Activated T-helper 1 cell treated with anti-CD3 and anti-CD28 coated beads, Interleukin-12 subunit alpha, Interleukin-12 subunit beta, Interleukin-2, Interleukin-4 antibody, amounts not matched to agents 30 ng/mL and 10 ng/mL and 1 ng/mL, durations not matched to agents 14 hours and 24 hours and 36 hours (primary cell): ENCODE data around the gene TRIM66. TPM values are rescaled to one million over a fixed set of nuclear protein-coding genes. Genes with fewer than 3 reads are reported as not detected.

Source experiments
- DNase-seq: peaks from one replicate; pipeline ENCODE4 v3.0.0; 2021; ENCODE audit warnings: low spot score
- H3K27ac Mint-ChIP-seq: one replicate; pipeline ENCODE4 v1.8.0; 2021; ENCODE audit warnings: mild to moderate bottlenecking, mixed read lengths
- H3K27me3 Mint-ChIP-seq: one replicate; pipeline ENCODE4 v1.8.0; 2022; ENCODE audit warnings: mild to moderate bottlenecking, moderate library complexity, mixed read lengths; ENCODE audit not compliant: insufficient read depth
- H3K36me3 Mint-ChIP-seq: one replicate; pipeline ENCODE4 v1.8.0; 2021; ENCODE audit warnings: low read depth, mixed read lengths
- H3K4me1 Mint-ChIP-seq: one replicate; pipeline ENCODE4 v1.8.0; 2021; ENCODE audit warnings: low read depth, mixed read lengths
- H3K4me3 Mint-ChIP-seq: one replicate; pipeline ENCODE4 v1.8.0; 2021; ENCODE audit warnings: mild to moderate bottlenecking, moderate library complexity, mixed read lengths
- H3K9me3 Mint-ChIP-seq: one replicate; pipeline ENCODE4 v1.8.0; 2021; ENCODE audit warnings: mixed read lengths
- intact Hi-C: fragments of 100-400 bp; cut with micrococcal nuclease; formaldehyde crosslinking; loops from one replicate; pipeline ENCODE4 v1.15.1; 2024
- total RNA-seq: library from RNA; stranded (reverse); gene quantifications from 2 replicates; pipeline ENCODE4 v1.2.3, GENCODE V29; 2022

TRIM66 gene
- total RNA-seq, 1 donor from 2014 or later, result 14.2 TPM

DNA sequence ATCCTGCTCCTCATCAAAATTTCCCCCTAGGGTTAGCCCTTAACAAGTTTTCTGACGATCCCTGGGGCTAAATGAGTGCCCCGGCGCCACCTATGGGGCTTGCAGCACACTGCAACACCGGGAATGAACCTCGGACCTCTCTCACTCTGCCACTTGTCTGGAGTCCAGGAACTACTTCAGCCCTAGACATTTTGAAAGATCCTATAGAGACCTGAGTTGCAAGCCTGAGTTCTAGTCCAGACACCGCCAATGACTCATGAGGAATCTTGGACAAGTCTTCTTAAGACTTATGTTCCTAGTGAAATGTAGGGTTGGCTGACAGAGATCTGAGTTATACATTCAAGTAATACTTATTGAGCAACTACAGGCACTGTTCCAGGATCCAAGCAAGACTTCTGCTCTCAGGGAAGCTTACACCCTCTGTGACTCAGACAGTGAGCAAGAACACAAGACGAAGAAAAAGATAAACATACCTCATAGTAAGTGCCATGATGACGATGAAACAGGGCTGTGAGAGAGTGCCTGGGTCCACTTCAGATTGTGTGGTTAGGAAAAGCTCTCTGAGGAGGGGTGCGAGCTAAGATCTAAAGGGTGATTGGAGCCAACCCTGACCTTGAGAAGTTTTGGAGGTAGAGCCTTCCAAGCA lies 78.3 kb downstream of the TRIM66 start:
- H3K27ac Mint-ChIP-seq, result no peak overlapping the region
- no peaks in the 10 kb centered on the region for H3K9me3 Mint-ChIP-seq
- peaks cover 14% of the 10 kb centered on the region for H3K27me3 Mint-ChIP-seq
- no peaks in the 10 kb centered on the region for H3K4me1 Mint-ChIP-seq
- H3K36me3 Mint-ChIP-seq, result no peaks in the 10 kb centered on the region
- no peak overlapping the region for H3K4me3 Mint-ChIP-seq
- intact Hi-C loops, result loop anchor here (1.0 to 5.0 kb wide), 2 partner anchors 266 to 353 kb away; no protein-coding TSS in a partner anchor
- DNase-seq, result no peak

DNA sequence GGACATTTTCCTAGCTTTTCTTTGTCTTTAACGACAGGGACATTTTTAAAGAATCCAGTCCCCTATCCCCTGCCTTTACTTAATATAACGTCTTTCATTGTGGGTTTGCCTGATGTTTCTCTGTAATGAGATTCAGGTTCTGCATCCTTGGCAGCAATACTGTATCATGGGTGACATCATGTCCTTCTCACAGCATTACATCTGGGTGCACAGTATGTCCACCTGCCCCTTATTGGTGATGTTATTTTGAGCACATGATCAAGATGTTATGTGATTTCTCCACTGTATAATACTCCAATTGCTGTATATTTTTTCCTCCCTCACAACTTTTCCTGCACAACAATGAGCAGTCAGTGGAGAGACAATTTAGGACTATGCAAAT lies 78.8 kb downstream of the TRIM66 start:
- intact Hi-C loops, result loop anchor here (1.0 to 5.0 kb wide), 2 partner anchors 265 to 354 kb away; no protein-coding TSS in a partner anchor
- no peaks in the 10 kb centered on the region for H3K4me1 Mint-ChIP-seq
- H3K27ac Mint-ChIP-seq, result no peak overlapping the region
- no peaks in the 10 kb centered on the region for H3K9me3 Mint-ChIP-seq
- H3K27me3 Mint-ChIP-seq, result peaks cover 14% of the 10 kb centered on the region
- no peak for DNase-seq
- H3K36me3 Mint-ChIP-seq, result no peaks in the 10 kb centered on the region
- no peak overlapping the region for H3K4me3 Mint-ChIP-seq

DNA sequence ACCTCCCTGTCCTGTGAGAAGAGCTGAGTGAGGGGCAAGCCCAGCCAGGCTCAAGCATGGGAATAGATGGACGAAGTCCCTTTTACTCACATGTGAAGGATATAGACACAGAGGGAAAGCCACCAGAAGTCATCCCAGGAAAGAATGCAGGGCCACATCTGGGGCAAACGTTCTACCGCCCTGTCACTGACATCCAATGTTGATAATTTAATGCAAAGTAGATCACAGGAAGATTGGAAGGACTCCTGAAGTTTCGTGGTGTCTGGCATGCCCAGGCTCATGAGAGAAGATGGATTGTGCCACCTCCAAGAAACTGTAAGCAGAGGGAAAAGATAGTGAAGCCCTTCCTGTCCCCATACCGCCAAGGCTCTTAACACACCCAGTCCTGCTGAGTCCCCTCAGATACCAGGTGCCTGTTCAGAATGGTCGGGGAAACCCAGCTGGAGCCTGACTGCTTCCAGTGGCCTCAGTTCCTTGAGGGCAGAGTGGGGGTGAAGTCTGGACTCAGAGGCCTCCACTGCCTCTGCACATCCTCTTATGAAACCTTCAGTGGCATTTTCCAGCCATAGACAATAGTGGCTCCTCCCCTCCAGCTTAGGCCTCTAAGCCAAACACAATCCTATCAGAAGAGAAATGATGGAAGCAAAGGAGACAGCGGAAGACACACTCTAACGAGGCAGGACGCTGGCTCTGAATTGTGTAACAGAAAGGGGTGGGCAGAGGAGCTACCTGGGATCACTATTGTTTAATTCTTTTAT lies 80.9 kb downstream of the TRIM66 start:
- no peaks in the 10 kb centered on the region for H3K36me3 Mint-ChIP-seq
- H3K27me3 Mint-ChIP-seq, result peaks cover 18% of the 10 kb centered on the region
- no peaks in the 10 kb centered on the region for H3K9me3 Mint-ChIP-seq
- no peaks in the 10 kb centered on the region for H3K4me1 Mint-ChIP-seq
- no peak overlapping the region for H3K4me3 Mint-ChIP-seq
- no peak overlapping the region for H3K27ac Mint-ChIP-seq
- intact Hi-C loops, result loop anchor here (5.0 kb wide), 1 partner anchor 356 kb away; no protein-coding TSS in a partner anchor
- no peak for DNase-seq

DNA sequence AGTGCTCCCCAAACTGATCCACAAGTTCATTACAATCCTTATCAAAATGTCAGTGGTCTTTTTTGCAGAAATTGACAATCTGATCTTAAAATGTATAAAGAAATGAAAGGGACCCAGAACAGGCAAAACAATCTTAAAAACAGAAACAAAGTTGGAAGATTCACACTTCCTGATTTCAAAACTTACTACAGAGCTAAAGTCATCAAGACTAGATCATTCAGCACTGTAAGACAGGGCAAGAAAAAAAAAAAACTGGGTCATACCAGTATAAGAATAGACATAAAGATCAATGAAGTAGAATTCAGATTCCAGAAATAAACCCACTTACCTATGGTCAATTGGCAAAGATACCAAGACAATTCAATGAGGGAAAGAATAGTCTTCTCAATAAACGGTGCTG lies 84.0 kb downstream of the TRIM66 start:
- H3K27me3 Mint-ChIP-seq, result peaks cover 32% of the 10 kb centered on the region
- H3K36me3 Mint-ChIP-seq, result no peaks in the 10 kb centered on the region
- intact Hi-C loops, result no loop called here
- no peaks in the 10 kb centered on the region for H3K4me1 Mint-ChIP-seq
- no peaks in the 10 kb centered on the region for H3K9me3 Mint-ChIP-seq
- no peak overlapping the region for H3K27ac Mint-ChIP-seq
- no peak overlapping the region for H3K4me3 Mint-ChIP-seq
- DNase-seq, result no peak

DNA sequence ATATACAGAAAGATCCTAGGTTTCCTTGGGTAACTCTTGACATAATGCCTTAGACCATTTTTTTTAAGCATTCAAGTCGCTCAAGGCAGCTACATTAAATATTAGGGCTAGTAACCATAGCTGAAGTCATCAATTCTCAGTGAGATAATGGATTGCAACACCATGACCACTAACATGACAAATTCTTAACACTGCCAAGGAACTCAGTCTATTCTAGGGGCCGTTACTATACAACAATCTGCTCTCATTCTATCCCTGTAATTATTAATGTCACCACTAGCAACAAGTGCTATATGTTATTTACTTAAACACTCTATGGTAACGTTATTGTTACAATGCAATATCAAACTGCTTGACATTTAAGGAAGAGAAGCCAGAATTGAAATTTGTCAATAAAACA lies 85.3 kb downstream of the TRIM66 start:
- no peaks in the 10 kb centered on the region for H3K4me1 Mint-ChIP-seq
- intact Hi-C loops, result no loop called here
- DNase-seq, result no peak
- no peak overlapping the region for H3K27ac Mint-ChIP-seq
- no peaks in the 10 kb centered on the region for H3K36me3 Mint-ChIP-seq
- H3K4me3 Mint-ChIP-seq, result no peak overlapping the region
- no peaks in the 10 kb centered on the region for H3K9me3 Mint-ChIP-seq
- H3K27me3 Mint-ChIP-seq, result peaks cover 42% of the 10 kb centered on the region

DNA sequence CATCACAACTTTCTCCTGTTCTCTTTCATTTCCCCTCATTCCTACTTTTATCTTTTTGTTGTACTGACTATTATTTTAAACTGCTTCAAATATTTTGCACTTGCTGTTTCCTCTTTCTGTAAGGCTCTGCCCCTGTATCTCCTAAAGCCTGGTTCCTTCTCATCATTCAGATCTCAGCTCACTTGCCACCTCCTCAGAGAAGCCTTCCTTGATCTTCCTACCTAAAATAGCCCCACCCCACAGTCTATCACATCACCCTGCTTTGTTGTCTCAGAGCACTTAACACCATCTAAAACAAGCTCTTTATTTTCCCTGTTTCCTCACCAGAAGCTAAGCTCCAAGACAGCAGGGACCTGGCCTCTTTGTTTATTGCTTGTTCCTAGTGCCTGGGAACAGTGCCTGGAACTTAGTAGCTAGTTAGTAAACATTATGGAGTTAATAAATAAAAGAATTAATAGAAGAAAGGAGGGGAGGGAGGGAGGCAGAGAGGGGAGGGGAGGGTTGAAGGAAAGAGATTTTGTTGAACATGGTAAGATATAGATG lies 85.9 kb downstream of the TRIM66 start:
- Mint-ChIP-seq H3K4me3 (no peak overlapping the region), H3K4me1 (no peaks in the 10 kb centered on the region), H3K9me3 (no peaks in the 10 kb centered on the region), H3K36me3 (no peaks in the 10 kb centered on the region), H3K27ac (no peak overlapping the region), H3K27me3 (peaks cover 46% of the 10 kb centered on the region)
- no peak for DNase-seq
- intact Hi-C loops, result no loop called here

DNA sequence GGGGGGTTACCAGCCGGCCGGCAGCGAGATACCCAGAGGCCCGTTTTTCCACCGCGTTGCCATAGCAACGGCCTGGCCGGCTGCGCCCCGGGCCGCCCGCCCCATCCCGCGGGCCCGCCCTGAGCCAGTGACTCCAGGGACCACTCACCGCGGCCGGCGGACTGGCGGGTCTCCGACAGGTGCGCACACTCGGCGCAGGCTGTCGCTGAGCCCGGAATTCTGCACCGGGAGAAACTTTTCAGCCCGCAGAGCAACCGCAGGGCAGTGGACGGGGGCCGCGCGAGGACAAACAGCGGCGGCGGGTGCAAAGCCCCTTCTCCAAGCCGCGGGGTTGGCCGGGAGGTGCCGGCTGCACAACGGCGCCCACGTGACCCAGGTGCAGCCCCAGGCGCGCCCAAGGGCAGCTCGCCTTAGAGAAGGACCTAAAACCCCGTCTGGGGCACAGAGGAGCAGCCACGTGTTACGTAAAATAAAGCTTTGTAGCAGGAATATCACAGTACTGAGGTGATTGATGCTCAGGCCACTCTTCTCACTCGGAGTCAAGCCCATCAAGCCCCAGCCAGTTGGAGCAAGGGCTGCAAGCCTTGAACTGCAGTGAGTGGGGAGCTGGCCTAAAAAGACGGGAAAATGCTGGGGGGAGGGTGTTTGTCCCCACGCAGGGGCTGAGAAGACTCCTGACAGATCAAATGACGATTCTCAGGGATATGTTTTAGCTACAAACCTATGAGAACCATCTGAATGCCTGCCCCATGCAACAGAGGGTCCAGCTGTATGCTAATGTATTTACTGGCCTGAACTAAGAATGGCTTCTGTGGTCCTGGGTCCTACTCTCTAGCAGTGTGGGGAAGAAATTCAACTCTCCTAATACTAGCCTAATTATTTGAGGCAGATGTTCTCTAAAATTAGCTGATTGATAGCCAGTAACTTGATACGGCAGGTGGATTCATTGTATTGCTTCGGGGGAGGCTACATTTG lies 88.2 kb downstream of the TRIM66 start, which contains the start of gene STK33:
Gene STK33, minus strand, starts transcription at position 294 of the 975 bp plus-strand sequence. CDS start 119,323 bp downstream, outside the sequence.
- Mint-ChIP-seq H3K36me3 (no peaks in the 10 kb centered on the region), H3K4me1 (no peaks in the 10 kb centered on the region), H3K27ac (no peak within 1 kb of the TSS), H3K4me3 (peak within 1 kb of the TSS; percentile 56), H3K9me3 (no peaks in the 10 kb centered on the region), H3K27me3 (peaks cover 53% of the 10 kb centered on the region)
- DNase-seq, result peak; percentile 11
- intact Hi-C loops, result no loop called here

DNA sequence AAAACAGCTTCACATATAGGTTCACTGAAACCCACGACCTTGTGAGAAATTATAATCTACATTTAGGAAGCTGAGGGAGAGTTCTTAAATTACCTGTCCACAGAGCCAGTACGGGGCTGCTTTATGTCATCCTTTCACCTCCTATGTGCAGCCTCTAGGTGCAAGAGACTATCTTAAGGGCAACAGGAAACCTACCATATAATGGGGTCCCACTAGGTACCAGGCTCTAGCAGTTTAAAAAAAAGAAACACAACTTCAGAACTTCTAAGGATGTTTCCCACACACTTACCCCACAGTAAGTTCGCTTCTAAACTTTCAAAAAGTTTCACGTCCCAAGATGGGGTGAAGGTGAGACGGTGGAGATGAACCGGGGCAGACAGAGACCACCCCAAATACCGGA lies 89.0 kb downstream of the TRIM66 start:
- Mint-ChIP-seq H3K27ac (no peak overlapping the region), H3K27me3 (peaks cover 58% of the 10 kb centered on the region)

DNA sequence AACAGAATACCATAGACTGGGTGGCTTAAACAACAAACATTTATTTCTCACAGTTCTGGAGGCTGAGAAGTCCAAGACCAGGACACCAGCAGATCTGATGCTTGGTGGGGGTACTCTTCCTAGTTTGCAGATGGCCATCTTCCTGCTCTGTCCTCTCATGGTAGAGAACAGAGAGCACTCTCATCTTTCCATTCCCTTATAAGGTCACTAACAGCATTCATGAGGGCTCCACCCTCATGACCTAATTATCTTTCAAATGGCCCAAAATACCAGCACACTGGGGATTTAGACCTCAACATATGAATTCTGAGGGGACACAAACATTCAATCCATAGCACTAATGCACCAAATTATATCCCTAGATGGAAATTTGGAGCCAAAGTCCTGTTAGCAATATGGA lies 94.5 kb downstream of the TRIM66 start:
- intact Hi-C loops, result no loop called here
- no peak for DNase-seq
- Mint-ChIP-seq H3K4me3 (no peak overlapping the region), H3K27me3 (peaks cover 30% of the 10 kb centered on the region), H3K27ac (no peak overlapping the region), H3K4me1 (no peaks in the 10 kb centered on the region), H3K36me3 (no peaks in the 10 kb centered on the region), H3K9me3 (no peaks in the 10 kb centered on the region)

More for the DNA sequence above, 89.0 kb downstream of the TRIM66 start:
- no peaks in the 10 kb centered on the region for H3K4me1 Mint-ChIP-seq
- intact Hi-C loops, result no loop called here
- no peaks in the 10 kb centered on the region for H3K36me3 Mint-ChIP-seq
- H3K4me3 Mint-ChIP-seq, result peak overlapping the region; percentile 56
- DNase-seq, result no peak
- H3K9me3 Mint-ChIP-seq, result no peaks in the 10 kb centered on the region

DNA sequence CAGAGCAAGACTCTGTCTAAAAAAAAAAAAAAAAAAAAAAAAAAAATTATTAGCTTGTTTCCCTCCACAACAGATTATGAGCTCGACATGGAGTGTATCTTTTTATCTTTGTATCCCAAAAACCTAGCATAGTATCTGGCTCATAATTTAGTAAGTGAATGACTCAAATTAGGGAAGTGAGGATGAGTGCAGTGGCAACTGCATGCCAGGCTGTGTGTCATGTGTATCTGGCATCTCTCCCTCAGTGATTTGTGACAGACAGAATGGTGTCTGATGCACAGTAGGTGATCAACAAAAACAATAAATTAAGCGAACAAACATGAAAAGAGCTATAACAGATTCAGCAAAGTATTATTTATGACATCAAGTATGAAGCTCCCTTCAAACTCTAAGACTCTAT lies 95.7 kb downstream of the TRIM66 start:
- Mint-ChIP-seq H3K27ac (no peak overlapping the region), H3K4me1 (no peaks in the 10 kb centered on the region), H3K36me3 (no peaks in the 10 kb centered on the region), H3K4me3 (no peak overlapping the region), H3K27me3 (peaks cover 21% of the 10 kb centered on the region), H3K9me3 (no peaks in the 10 kb centered on the region)
- intact Hi-C loops, result no loop called here
- DNase-seq, result no peak

DNA sequence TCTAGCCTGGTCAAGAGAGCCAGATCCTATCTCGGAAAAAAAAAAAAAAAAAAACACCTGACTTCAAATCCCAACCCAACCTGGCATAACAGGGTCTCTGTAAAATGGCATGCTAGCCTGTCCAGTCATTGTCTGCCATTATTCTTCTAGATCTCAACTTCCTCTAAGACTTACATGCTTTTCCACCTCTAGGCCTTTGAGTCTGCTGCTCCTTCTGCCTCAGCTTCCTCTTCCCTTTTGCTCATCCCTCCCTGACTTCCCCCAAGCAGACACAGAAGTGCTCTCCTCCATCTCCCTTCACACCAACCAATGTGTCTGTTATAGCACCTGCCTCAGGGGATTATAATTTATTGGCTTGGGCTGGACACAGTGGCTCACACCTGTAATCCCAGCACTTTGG lies 96.3 kb downstream of the TRIM66 start:
- H3K9me3 Mint-ChIP-seq, result no peaks in the 10 kb centered on the region
- no peaks in the 10 kb centered on the region for H3K36me3 Mint-ChIP-seq
- no peak for DNase-seq
- H3K4me3 Mint-ChIP-seq, result no peak overlapping the region
- peaks cover 17% of the 10 kb centered on the region for H3K27me3 Mint-ChIP-seq
- no peaks in the 10 kb centered on the region for H3K4me1 Mint-ChIP-seq
- H3K27ac Mint-ChIP-seq, result no peak overlapping the region
- intact Hi-C loops, result no loop called here

DNA sequence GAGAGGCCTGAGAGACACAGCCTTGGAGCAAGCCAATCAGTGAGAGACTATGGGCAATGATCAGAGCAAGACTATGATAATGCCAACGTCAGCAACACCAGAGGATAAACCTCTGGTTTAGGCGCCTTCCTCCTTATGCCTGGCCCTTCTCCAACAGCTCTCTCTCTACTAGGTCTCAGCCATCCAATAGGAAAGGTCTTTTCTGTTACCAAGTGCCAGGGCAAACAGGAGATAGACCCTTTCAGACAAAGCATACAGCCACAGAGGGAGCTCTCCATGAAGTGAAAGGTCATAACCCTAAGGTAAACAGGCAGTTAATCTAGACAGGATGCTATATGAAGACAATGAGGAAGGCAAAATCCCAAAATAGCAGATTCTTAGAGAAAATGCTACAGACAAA lies 98.0 kb downstream of the TRIM66 start:
- Mint-ChIP-seq H3K27ac (no peak overlapping the region), H3K4me3 (no peak overlapping the region), H3K4me1 (no peaks in the 10 kb centered on the region), H3K27me3 (peaks cover 14% of the 10 kb centered on the region), H3K36me3 (no peaks in the 10 kb centered on the region), H3K9me3 (no peaks in the 10 kb centered on the region)
- DNase-seq, result no peak
- intact Hi-C loops, result no loop called here
